ENCODE results near the gene TSPEAR. TPM values are rescaled to one million over a fixed set of nuclear protein-coding genes. Genes with fewer than 3 reads are reported as not detected.

Gene TSPEAR
- total and polyA plus RNA-seq, 2 of the 13 experiments (the other 11 are each of a cell fraction or from before 2014, with no cell fraction given), result 0.07 to 0.32 TPM

GRCh38 chr21:44736291-44737004, 25.1 kb upstream of the TSPEAR start (continued):
- no peak for TF ChIP-seq ZNF784 (CRISPR knock-in tag; IDR thresholded peaks at IDR 0.05; ENCODE audit: borderline replicate concordance)
- 0 out of 2 replicates have a peak, but pooled peaks have one; percentile 40 for TF ChIP-seq ZNF205 (CRISPR knock-in tag; IDR thresholded peaks at IDR 0.05)
- TF ChIP-seq ZZZ3 (CRISPR knock-in tag; IDR thresholded peaks at IDR 0.05; ENCODE audit: borderline replicate concordance), result no peak
- TF ChIP-seq FOXP4 (CRISPR knock-in tag; IDR thresholded peaks at IDR 0.05), result no peak
- no peak for TF ChIP-seq CEBPZ (IDR thresholded peaks at IDR 0.05; ENCODE audit: low read length)
- TF ChIP-seq SSRP1 (CRISPR knock-in tag; IDR thresholded peaks at IDR 0.05), result no peak
- TF ChIP-seq KDM5A (IDR thresholded peaks at IDR 0.05; ENCODE audit: borderline replicate concordance, low read length), result no peak
- TF ChIP-seq MED13 (CRISPR knock-in tag; IDR thresholded peaks at IDR 0.05), result no peak
- no peak for TF ChIP-seq CCDC6 (CRISPR knock-in tag; IDR thresholded peaks at IDR 0.05)
- TF ChIP-seq ATM (IDR thresholded peaks at IDR 0.05; ENCODE audit: borderline replicate concordance), result no peak
- no peak for TF ChIP-seq MBNL3 (CRISPR knock-in tag; conservative IDR thresholded peaks at IDR 0.05)
- peak; percentile 72 for TF ChIP-seq FOSL2 (CRISPR knock-in tag; IDR thresholded peaks at IDR 0.05)
- TF ChIP-seq ZNF121 (CRISPR knock-in tag; IDR thresholded peaks at IDR 0.05), result peak; percentile 54
- TF ChIP-seq CENPX (CRISPR knock-in tag; IDR thresholded peaks at IDR 0.05), result no peak
- no peak for TF ChIP-seq POLR2AphosphoS2 (IDR thresholded peaks at IDR 0.05; ENCODE audit: low read depth, low read length)
- TF ChIP-seq NFIB (CRISPR knock-in tag; IDR thresholded peaks at IDR 0.05; ENCODE audit: borderline replicate concordance), result peak; percentile 89; the same call in 1 of the 2 replicates
